NCI-H524 (cell line): ENCODE results near the gene PXMP2.
"Not testable (repeated sequence)": the region's sequence is repeated elsewhere in the genome, so short reads cannot be mapped to it uniquely, and the experiment has no call there.

Source experiments
- DNase-seq, 2 experiments: peaks; one replicate each; lab custom pipeline; 2025; lab: John Stamatoyannopoulos, UW

Gene PXMP2

GRCh38 chr12:132753670-132754069, 66.3 kb downstream of the PXMP2 start:
- not testable (repeated sequence) for DNase-seq

GRCh38 chr12:132754160-132754932, 67.0 kb downstream of the PXMP2 start:
- no peak for DNase-seq
